Measurements from ENCODE around the gene UNC13D.

Gene UNC13D

GRCh38 chr17:75844530-75845057 lies 390 bp upstream of the UNC13D start:
- peak overlapping the region; percentile 49 for H3K4me3 ChIP-seq (ENCODE audit: low read length)
- peaks cover 7% of the 10 kb centered on the region for H3K4me1 ChIP-seq (ENCODE audit: control insufficient read depth, insufficient read depth, low read length)
- H3K36me3 ChIP-seq (ENCODE audit: control insufficient read depth, insufficient read depth, low read length), result peaks cover 32% of the 10 kb centered on the region
- peak overlapping the region; percentile 66 for H3K27ac ChIP-seq (ENCODE audit: low read depth, low read length)
- no peaks in the 10 kb centered on the region for H3K27me3 ChIP-seq (ENCODE audit: control insufficient read depth, insufficient read depth, low read length)
- H3K9ac ChIP-seq (ENCODE audit: low read length), result peak overlapping the region; percentile 49

- no peak overlapping the region for H3K9ac ChIP-seq (ENCODE audit: low read length)
- no peaks in the 10 kb centered on the region for H3K27me3 ChIP-seq (ENCODE audit: control insufficient read depth, insufficient read depth, low read length)
- H3K27ac ChIP-seq (ENCODE audit: low read depth, low read length), result no peak overlapping the region
- peak overlapping the region; percentile 49 for H3K4me3 ChIP-seq (ENCODE audit: low read length)
- peaks cover 17% of the 10 kb centered on the region for H3K36me3 ChIP-seq (ENCODE audit: control insufficient read depth, insufficient read depth, low read length)
- H3K4me1 ChIP-seq (ENCODE audit: control insufficient read depth, insufficient read depth, low read length), result peaks cover 7% of the 10 kb centered on the region
Observed at GRCh38 chr17:75842963-75843576, 1.1 kb downstream of the UNC13D start.

- Histone ChIP-seq H3K27ac (ENCODE audit: low read depth, low read length) (no peak overlapping the region), H3K4me3 (ENCODE audit: low read length) (no peak overlapping the region), H3K9ac (ENCODE audit: low read length) (no peak overlapping the region), H3K4me1 (ENCODE audit: control insufficient read depth, insufficient read depth, low read length) (peaks cover 7% of the 10 kb centered on the region), H3K36me3 (ENCODE audit: control insufficient read depth, insufficient read depth, low read length) (peaks cover 13% of the 10 kb centered on the region), H3K27me3 (ENCODE audit: control insufficient read depth, insufficient read depth, low read length) (no peaks in the 10 kb centered on the region)
Observed at GRCh38 chr17:75842411-75842810, 1.8 kb downstream of the UNC13D start.

GRCh38 chr17:75840799-75841164 lies 3.4 kb downstream of the UNC13D start:
- no peak overlapping the region for H3K27ac ChIP-seq (ENCODE audit: low read depth, low read length)
- H3K36me3 ChIP-seq (ENCODE audit: control insufficient read depth, insufficient read depth, low read length), result peaks cover 3% of the 10 kb centered on the region
- peaks cover 7% of the 10 kb centered on the region for H3K4me1 ChIP-seq (ENCODE audit: control insufficient read depth, insufficient read depth, low read length)
- H3K27me3 ChIP-seq (ENCODE audit: control insufficient read depth, insufficient read depth, low read length), result no peaks in the 10 kb centered on the region
- no peak overlapping the region for H3K4me3 ChIP-seq (ENCODE audit: low read length)
- no peak overlapping the region for H3K9ac ChIP-seq (ENCODE audit: low read length)

- Histone ChIP-seq H3K9ac (ENCODE audit: low read length) (no peak overlapping the region), H3K27ac (ENCODE audit: low read depth, low read length) (no peak overlapping the region), H3K27me3 (ENCODE audit: control insufficient read depth, insufficient read depth, low read length) (no peaks in the 10 kb centered on the region), H3K4me1 (ENCODE audit: control insufficient read depth, insufficient read depth, low read length) (peaks cover 4% of the 10 kb centered on the region), H3K4me3 (ENCODE audit: low read length) (no peak overlapping the region), H3K36me3 (ENCODE audit: control insufficient read depth, insufficient read depth, low read length) (peaks cover 3% of the 10 kb centered on the region)
Observed at GRCh38 chr17:75839942-75840798, 4.0 kb downstream of the UNC13D start.

- Histone ChIP-seq H3K27ac (ENCODE audit: low read depth, low read length) (no peak overlapping the region), H3K4me3 (ENCODE audit: low read length) (no peak overlapping the region), H3K27me3 (ENCODE audit: control insufficient read depth, insufficient read depth, low read length) (no peaks in the 10 kb centered on the region), H3K36me3 (ENCODE audit: control insufficient read depth, insufficient read depth, low read length) (peaks cover 9% of the 10 kb centered on the region), H3K9ac (ENCODE audit: low read length) (no peak overlapping the region), H3K4me1 (ENCODE audit: control insufficient read depth, insufficient read depth, low read length) (no peaks in the 10 kb centered on the region)
Observed at GRCh38 chr17:75838410-75838809, 5.8 kb downstream of the UNC13D start.

GRCh38 chr17:75837899-75838298 lies 6.3 kb downstream of the UNC13D start:
- H3K27me3 ChIP-seq (ENCODE audit: control insufficient read depth, insufficient read depth, low read length), result no peaks in the 10 kb centered on the region
- H3K9ac ChIP-seq (ENCODE audit: low read length), result no peak overlapping the region
- H3K27ac ChIP-seq (ENCODE audit: low read depth, low read length), result no peak overlapping the region
- no peaks in the 10 kb centered on the region for H3K4me1 ChIP-seq (ENCODE audit: control insufficient read depth, insufficient read depth, low read length)
- peaks cover 9% of the 10 kb centered on the region for H3K36me3 ChIP-seq (ENCODE audit: control insufficient read depth, insufficient read depth, low read length)
- H3K4me3 ChIP-seq (ENCODE audit: low read length), result no peak overlapping the region

- Histone ChIP-seq H3K9ac (ENCODE audit: low read length) (no peak overlapping the region), H3K4me3 (ENCODE audit: low read length) (no peak overlapping the region), H3K36me3 (ENCODE audit: control insufficient read depth, insufficient read depth, low read length) (peaks cover 9% of the 10 kb centered on the region)
Observed at GRCh38 chr17:75836605-75837004, 7.6 kb downstream of the UNC13D start.

GRCh38 chr17:75835654-75835987 lies 8.6 kb downstream of the UNC13D start:
- H3K4me3 ChIP-seq (ENCODE audit: low read length), result no peak overlapping the region
- H3K36me3 ChIP-seq (ENCODE audit: control insufficient read depth, insufficient read depth, low read length), result peaks cover 9% of the 10 kb centered on the region
- H3K9ac ChIP-seq (ENCODE audit: low read length), result no peak overlapping the region
- no peaks in the 10 kb centered on the region for H3K4me1 ChIP-seq (ENCODE audit: control insufficient read depth, insufficient read depth, low read length)
- no peaks in the 10 kb centered on the region for H3K27me3 ChIP-seq (ENCODE audit: control insufficient read depth, insufficient read depth, low read length)
- no peak overlapping the region for H3K27ac ChIP-seq (ENCODE audit: low read depth, low read length)

More at GRCh38 chr17:75836605-75837004, 7.6 kb downstream of the UNC13D start:
- no peaks in the 10 kb centered on the region for H3K4me1 ChIP-seq (ENCODE audit: control insufficient read depth, insufficient read depth, low read length)
- H3K27ac ChIP-seq (ENCODE audit: low read depth, low read length), result no peak overlapping the region
- H3K27me3 ChIP-seq (ENCODE audit: control insufficient read depth, insufficient read depth, low read length), result no peaks in the 10 kb centered on the region

GRCh38 chr17:75834928-75835653 lies 9.1 kb downstream of the UNC13D start:
- Histone ChIP-seq H3K27ac (ENCODE audit: low read depth, low read length) (peak overlapping the region; percentile 28), H3K9ac (ENCODE audit: low read length) (no peak overlapping the region), H3K36me3 (ENCODE audit: control insufficient read depth, insufficient read depth, low read length) (peaks cover 9% of the 10 kb centered on the region), H3K4me1 (ENCODE audit: control insufficient read depth, insufficient read depth, low read length) (no peaks in the 10 kb centered on the region), H3K4me3 (ENCODE audit: low read length) (no peak overlapping the region), H3K27me3 (ENCODE audit: control insufficient read depth, insufficient read depth, low read length) (no peaks in the 10 kb centered on the region)

- Histone ChIP-seq H3K27me3 (ENCODE audit: control insufficient read depth, insufficient read depth, low read length) (no peaks in the 10 kb centered on the region), H3K27ac (ENCODE audit: low read depth, low read length) (no peak overlapping the region), H3K4me1 (ENCODE audit: control insufficient read depth, insufficient read depth, low read length) (no peaks in the 10 kb centered on the region), H3K9ac (ENCODE audit: low read length) (no peak overlapping the region), H3K36me3 (ENCODE audit: control insufficient read depth, insufficient read depth, low read length) (peaks cover 9% of the 10 kb centered on the region), H3K4me3 (ENCODE audit: low read length) (no peak overlapping the region)
Observed at GRCh38 chr17:75834279-75834920, 9.8 kb downstream of the UNC13D start.
